HEK293 (cell line): ENCODE results near the gene SVIL.
A peak's percentile ranks its signal among the peaks of the same experiment; 100 is the strongest.

Experiments
- GLIS1 ChIP-seq: fragments of 450-650 bp; formaldehyde crosslinking; IDR thresholded peaks from 2 replicates; pipeline ENCODE4 v1.5.1; 2016; ENCODE audit warnings: missing biosample characterization, missing genetic modification characterization
- INSM2 ChIP-seq: fragments of 450-650 bp; formaldehyde crosslinking; IDR thresholded peaks from 2 replicates; pipeline ENCODE4 v1.5.1; 2016; ENCODE audit warnings: missing biosample characterization, missing genetic modification characterization
- KLF16 ChIP-seq: fragments of 450-650 bp; formaldehyde crosslinking; IDR thresholded peaks from 2 replicates; pipeline ENCODE4 v1.5.1; 2017; ENCODE audit warnings: missing biosample characterization, missing genetic modification characterization
- MEIS1 ChIP-seq: sonication (generic); formaldehyde crosslinking; IDR thresholded peaks from 2 replicates; pipeline ENCODE4 v1.8.1; 2022; ENCODE audit warnings: missing genetic modification reagents, mild to moderate bottlenecking, borderline replicate concordance
- RBAK ChIP-seq: fragments of 450-650 bp; formaldehyde crosslinking; IDR thresholded peaks from 2 replicates; pipeline ENCODE4 v1.5.1; 2016; ENCODE audit warnings: missing biosample characterization, missing genetic modification characterization
- ZBTB10 ChIP-seq: fragments of 450-650 bp; formaldehyde crosslinking; IDR thresholded peaks from 2 replicates; pipeline ENCODE4 v1.5.1; 2016; ENCODE audit warnings: missing biosample characterization, missing genetic modification characterization
- ZBTB44 ChIP-seq: fragments of 450-650 bp; IDR thresholded peaks from 2 replicates; pipeline ENCODE4 v1.5.1; 2018; ENCODE audit warnings: missing biosample characterization, mild to moderate bottlenecking, missing genetic modification characterization
- ZBTB6 ChIP-seq: fragments of 450-650 bp; formaldehyde crosslinking; IDR thresholded peaks from 2 replicates; pipeline ENCODE4 v1.5.1; 2017; ENCODE audit warnings: missing biosample characterization, missing genetic modification characterization
- ZNF18 ChIP-seq: fragments of 450-650 bp; formaldehyde crosslinking; IDR thresholded peaks from 2 replicates; pipeline ENCODE4 v1.5.1; 2016; ENCODE audit warnings: missing biosample characterization, missing genetic modification characterization
- ZNF214 ChIP-seq: fragments of 450-650 bp; formaldehyde crosslinking; IDR thresholded peaks from 2 replicates; pipeline ENCODE4 v1.5.1; 2017; ENCODE audit warnings: missing biosample characterization, mild to moderate bottlenecking, missing genetic modification characterization, borderline replicate concordance
- ZNF280D ChIP-seq: fragments of 450-650 bp; formaldehyde crosslinking; IDR thresholded peaks from 2 replicates; pipeline ENCODE4 v1.5.1; 2016; ENCODE audit warnings: missing biosample characterization, missing genetic modification characterization
- ZNF324 ChIP-seq: fragments of 450-650 bp; formaldehyde crosslinking; IDR thresholded peaks from 2 replicates; pipeline ENCODE4 v1.5.1; 2016; ENCODE audit warnings: missing biosample characterization, missing genetic modification characterization
- ZNF529 ChIP-seq: fragments of 450-650 bp; formaldehyde crosslinking; IDR thresholded peaks from 2 replicates; pipeline ENCODE4 v1.5.1; 2017; ENCODE audit warnings: missing genetic modification characterization, missing biosample characterization; ENCODE audit not compliant: insufficient replicate concordance
- ZNF530 ChIP-seq: fragments of 450-650 bp; formaldehyde crosslinking; IDR thresholded peaks from 2 replicates; pipeline ENCODE4 v1.5.1; 2016; ENCODE audit warnings: low read depth, missing biosample characterization, missing genetic modification characterization
- ZNF555 ChIP-seq: fragments of 450-650 bp; formaldehyde crosslinking; conservative IDR thresholded peaks from 2 replicates; pipeline ENCODE4 v1.5.1; 2017; ENCODE audit warnings: missing biosample characterization, mild to moderate bottlenecking, missing genetic modification characterization, inconsistent platforms
- ZNF580 ChIP-seq: fragments of 450-650 bp; formaldehyde crosslinking; IDR thresholded peaks from 2 replicates; pipeline ENCODE4 v1.5.1; 2016; ENCODE audit warnings: missing biosample characterization, missing genetic modification characterization
- ZNF639 ChIP-seq: fragments of 450-650 bp; formaldehyde crosslinking; IDR thresholded peaks from 2 replicates; pipeline ENCODE4 v1.5.1; 2016; ENCODE audit warnings: missing biosample characterization, missing genetic modification characterization
- ZNF76 ChIP-seq: fragments of 450-650 bp; formaldehyde crosslinking; IDR thresholded peaks from 2 replicates; pipeline ENCODE4; 2016; ENCODE audit warnings: low read depth, missing biosample characterization, missing genetic modification characterization, borderline replicate concordance

The SVIL gene

GRCh38 chr10:29657719-29658274, 23.0 kb upstream of the SVIL start (continued):
- TF ChIP-seq ZBTB10 (tag by site-specific recombination) = no peak
- TF ChIP-seq ZNF530 (tag by site-specific recombination) = no peak
- TF ChIP-seq ZNF555 (tag by site-specific recombination) = no peak
- TF ChIP-seq ZNF639 (tag by site-specific recombination) = peak; percentile 58
- TF ChIP-seq GLIS1 = peak; percentile 61; the same call in 1 of the 2 replicates
- TF ChIP-seq ZNF76 (tag by site-specific recombination) = no peak
- no peak for TF ChIP-seq ZNF324 (tag by site-specific recombination)
- 0 out of 2 replicates have a peak, but pooled peaks have one; percentile 60 for TF ChIP-seq ZNF18 (tag by site-specific recombination)
- no peak for TF ChIP-seq KLF16 (tag by site-specific recombination)
- TF ChIP-seq ZNF580 (tag by site-specific recombination) = peak; percentile 67
- TF ChIP-seq ZBTB6 (tag by site-specific recombination) = no peak
- TF ChIP-seq INSM2 (tag by site-specific recombination) = peak; percentile 74
- TF ChIP-seq ZNF214 (tag by site-specific recombination) = no peak
- no peak for TF ChIP-seq MEIS1 (CRISPR knock-in tag)
- no peak for TF ChIP-seq RBAK (tag by site-specific recombination)
- TF ChIP-seq ZNF280D (tag by site-specific recombination) = no peak
- TF ChIP-seq ZBTB44 (tag by site-specific recombination) = peak; percentile 80
- no peak for TF ChIP-seq ZNF529 (tag by site-specific recombination)
